Endometrium (tissue), 2 donors: ENCODE measurements around the gene KRTAP12-3.
"Not testable (repeated sequence)": the region's sequence is repeated elsewhere in the genome, so short reads cannot be mapped to it uniquely, and the experiment has no call there.

Experiments
- FAIRE-seq: peaks from 2 replicates; lab custom pipeline; 2012; peaks lifted over from hg19 to GRCh38; lab: Jason Lieb, UNC
- donor health status: control.
- donor health status: control.

Gene KRTAP12-3, protein sequence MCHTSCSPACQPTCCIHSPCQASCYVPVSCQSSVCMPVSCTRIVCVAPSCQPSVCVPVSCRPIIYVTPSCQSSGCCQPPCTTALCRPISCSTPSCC

DNA sequence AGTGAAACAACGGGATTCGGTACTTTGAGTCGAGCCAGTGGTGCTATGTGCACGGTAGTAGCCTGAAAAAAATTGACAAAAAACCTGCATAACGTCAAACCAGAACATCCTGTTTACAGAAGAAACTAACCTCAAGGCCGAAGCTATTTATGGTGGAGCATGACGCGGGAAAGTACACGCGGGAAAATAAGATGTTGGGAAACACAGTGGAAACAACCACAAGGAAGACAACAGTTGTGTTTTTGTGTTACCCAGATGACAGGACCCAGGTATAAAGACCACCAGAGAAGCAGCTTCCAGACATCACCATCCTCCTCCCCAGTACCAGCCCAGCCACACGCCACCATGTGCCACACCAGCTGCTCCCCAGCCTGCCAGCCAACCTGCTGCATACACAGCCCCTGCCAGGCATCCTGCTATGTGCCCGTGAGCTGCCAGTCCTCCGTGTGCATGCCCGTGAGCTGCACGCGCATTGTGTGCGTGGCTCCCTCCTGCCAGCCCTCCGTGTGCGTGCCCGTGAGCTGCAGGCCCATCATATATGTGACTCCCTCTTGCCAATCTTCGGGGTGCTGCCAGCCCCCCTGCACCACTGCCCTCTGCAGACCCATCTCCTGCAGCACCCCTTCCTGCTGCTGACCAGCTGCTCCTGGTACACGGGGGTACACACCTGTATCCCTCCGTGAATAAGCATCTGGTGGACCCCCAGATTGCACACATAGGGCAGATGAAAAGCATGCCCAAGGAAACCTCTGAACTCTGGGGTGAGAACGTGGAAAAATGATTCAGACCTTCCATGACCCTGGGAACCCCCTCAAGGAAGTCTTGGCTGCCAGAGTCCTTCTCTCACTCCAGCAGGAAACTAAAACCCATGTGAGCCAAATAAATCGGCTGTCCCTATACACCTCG lies at the start of gene KRTAP12-3:
Gene KRTAP12-3 (plus strand): TSS at position 298 of the 906 bp plus-strand sequence. CDS start 48 bp downstream, at position 346.
- FAIRE-seq, result no peak

DNA sequence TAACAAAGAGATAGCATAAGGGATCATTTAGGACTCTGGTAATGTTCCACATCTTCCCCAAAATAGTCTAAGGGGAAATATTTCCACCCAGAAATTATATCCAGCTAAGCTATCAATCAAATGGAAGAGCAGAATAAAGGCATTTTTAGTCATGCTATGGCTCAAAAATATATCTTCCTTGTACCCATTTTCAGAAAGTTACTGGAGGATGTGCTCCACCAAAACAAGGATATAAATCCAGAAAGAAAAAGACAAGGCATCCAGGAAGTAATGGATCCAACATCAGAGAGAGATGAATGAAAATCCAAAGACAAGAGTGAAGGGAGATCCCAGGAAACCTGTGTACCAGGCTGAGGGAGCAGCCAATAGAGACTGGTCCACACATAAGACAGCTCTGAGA lies 48.5 kb upstream of the KRTAP12-3 start:
- FAIRE-seq, result no peak

DNA sequence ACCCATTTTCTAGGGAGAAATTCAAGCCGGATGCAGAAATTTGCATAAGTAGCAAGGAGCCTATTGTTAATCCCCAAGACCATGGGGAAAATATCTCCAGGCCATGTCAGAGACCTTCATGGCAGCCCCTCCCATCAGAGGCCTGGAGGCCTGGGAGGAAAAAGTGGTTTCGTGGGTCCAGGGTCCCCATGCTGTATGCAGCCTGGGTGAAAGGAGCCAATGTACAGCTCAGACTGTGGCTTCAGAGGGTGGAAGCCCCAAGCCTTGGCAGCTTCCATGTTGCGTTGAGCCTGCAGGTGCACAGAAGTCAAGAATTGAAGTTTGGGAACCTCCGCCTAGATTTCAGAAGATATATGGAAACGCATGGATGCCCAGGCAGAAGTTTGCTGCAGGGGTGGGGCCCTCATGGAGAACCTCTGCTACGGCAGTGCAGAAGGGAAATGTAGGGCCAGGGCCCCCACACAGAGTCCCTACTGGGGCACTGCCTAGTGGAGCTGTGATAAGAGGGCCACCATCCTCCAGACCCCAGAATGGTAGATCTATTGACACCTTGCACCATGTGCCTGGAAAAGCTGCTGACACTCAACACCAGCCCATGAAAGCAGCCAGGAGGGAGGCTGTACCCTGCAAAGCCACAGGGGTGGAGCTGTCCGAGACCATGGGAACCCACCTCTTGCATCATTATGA lies 47.4 kb upstream of the KRTAP12-3 start:
- FAIRE-seq, result not testable (repeated sequence)

DNA sequence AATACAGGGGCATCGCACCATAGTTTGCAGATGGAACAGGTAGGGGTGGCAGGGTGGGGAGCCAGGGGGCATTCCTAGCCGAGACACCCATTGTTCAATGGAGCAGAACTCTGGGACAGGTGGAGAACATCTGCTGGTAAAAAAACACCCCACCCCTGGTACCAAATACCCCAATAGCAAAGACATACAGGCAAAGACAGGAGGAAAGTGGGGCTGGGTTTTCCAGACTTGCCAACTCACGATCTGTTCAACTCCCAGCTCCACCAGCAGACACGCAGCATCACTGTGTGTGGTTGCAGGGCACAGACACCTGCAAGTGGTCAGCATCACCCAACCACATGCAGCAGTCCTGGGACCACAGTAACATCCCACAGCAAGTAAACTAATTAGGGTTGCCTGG lies 46.2 kb upstream of the KRTAP12-3 start:
- no peak for FAIRE-seq

DNA sequence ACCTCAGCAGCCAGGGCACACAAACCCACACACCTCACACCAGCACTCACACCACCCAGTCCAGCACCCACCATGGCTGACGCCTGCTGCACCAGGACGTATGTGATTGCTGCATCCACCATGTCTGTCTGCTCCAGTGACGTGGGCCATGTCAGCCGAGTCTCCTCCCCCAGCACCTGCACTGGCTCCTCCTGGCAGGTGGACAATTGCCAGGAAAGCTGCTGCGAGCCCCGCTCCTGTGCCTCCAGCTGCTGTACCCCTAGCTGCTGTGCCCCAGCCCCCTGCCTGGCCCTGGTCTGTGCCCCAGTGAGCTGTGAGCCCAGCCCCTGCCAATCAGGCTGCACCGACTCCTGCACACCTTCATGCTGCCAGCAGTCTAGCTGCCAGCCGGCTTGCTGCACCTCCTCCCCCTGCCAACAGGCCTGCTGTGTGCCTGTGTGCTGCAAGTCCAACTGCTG lies 45.7 kb upstream of the KRTAP12-3 start, which contains the start of gene KRTAP10-8:
Gene KRTAP10-8 (plus strand): TSS at position 51 of the 458 bp plus-strand sequence. CDS start 22 bp downstream, at position 73.
- FAIRE-seq, result no peak

DNA sequence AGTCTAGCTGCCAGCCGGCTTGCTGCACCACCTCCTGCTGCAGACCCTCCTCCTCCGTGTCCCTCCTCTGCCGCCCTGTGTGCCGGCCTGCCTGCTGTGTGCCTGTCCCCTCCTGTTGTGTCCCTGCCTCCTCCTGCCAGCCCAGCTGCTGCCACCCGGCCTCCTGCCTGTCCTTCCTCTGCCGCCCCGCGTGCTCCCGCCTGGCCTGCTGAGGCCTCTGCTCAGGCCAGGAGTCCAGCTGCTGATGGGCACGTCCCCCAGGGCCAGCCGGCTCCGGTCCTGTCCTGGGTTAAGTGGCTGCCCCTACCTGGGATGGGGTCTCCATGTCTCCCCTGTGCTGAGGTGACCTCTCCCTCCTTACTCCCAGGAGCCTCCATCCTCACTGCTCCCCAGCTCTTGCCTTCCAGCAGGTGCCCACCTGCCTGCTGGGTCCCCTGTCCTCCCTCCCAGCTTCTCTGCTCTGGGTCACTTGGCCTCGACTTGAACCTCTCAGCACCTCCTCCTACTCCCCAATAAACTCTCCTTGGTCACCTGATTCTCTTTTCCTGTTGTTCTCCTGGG lies 45.0 kb upstream of the KRTAP12-3 start:
- FAIRE-seq, result no peak

DNA sequence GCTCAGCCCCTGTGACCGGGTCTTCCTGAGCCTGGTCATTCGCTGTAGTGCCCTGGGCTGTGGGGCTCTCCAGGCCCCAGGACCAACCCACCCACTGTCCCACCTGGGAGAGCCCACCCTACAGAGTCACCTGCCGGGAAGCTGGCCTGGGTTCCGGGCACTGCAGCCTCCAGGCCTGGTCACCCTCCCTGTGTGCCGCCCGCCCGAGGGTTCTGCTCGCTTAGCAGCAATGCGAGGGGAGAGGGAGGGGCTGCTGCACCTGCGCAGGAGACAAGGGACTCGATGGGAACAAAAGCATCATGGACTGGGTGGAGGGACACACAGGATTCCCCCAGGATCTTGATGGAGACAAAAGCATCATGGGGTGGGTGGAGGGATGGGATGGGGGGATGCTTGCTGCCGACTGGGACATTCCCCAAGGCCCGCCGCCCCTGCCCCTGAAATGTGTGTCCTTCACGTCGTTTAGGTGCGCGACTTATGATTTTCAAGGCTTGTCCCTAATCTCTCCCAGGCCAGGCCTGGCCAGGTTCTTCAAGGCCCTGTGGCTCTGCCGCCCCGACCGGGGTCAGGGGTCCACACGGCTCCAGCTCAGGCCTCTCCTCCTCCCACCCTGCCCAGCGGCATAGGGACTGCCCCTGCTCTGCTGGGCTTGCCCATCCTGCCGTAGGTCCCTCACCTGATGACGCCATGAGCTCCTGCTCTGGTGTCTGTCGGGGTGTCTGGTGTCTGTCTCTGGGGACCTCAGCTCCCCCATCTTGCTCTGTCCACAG lies 44.2 kb upstream of the KRTAP12-3 start:
- FAIRE-seq, result no peak

DNA sequence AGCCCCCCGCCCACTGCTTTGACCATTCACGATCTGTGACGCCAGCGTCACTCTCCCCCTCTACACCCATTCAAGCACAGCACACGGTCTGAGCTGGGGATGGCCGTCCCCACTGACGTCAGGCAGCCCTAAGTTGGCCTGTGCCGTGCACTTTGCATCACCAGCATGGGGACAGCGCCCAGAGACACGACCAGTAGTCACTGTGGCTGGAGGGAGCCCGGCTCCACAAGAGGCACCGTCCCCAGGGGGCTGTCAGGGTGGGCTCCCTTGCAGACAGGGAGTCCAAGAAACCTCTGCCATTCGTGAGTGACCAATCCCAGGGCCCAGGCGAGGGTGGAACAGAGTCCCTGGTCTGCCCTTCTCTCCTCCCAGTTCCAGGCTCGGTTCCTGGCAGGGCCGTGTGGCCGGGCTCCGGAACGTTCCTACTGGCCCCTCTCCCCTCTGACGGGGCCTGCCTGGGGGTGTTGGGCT lies 43.5 kb upstream of the KRTAP12-3 start:
- no peak for FAIRE-seq

DNA sequence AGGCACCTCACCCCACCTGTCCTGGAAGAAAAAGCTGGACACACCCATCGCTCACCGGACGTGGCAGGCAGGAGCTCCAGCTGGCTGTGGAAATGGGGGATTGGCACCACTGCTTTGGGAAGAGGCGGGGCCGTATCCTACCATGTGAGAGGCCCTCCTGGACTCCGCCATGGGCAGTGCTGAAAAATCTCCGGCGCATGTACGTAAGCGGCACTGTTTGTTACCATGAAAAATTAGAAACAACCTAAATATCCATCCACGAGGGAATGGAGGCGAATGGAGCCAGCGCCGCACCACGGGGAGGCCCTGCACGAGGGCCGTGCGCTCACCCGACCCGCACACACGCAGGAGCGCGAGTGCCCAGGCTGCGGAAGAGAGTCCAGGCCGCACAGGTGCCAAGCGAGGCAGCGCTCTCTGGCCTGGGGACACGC lies 42.8 kb upstream of the KRTAP12-3 start:
- FAIRE-seq, result no peak

DNA sequence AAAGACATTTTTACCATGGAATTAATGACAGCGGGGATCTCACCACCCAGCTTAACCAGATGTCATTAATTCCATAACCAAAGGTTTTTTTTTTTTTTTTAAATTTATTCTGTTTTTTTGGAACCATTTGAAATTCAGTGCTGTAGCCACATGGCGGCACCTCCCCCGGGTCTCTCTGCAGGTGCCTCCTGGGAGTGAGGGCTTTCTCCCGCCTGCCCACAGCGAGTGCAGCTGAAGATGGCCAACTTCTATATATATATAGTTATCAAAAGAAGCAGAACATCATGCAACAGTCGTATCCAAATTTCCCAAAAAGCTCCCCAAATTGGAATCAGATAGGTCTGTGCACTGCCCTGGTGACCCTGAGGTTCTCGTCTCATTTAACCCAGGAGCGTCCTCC lies 42.3 kb upstream of the KRTAP12-3 start:
- FAIRE-seq, result no peak

DNA sequence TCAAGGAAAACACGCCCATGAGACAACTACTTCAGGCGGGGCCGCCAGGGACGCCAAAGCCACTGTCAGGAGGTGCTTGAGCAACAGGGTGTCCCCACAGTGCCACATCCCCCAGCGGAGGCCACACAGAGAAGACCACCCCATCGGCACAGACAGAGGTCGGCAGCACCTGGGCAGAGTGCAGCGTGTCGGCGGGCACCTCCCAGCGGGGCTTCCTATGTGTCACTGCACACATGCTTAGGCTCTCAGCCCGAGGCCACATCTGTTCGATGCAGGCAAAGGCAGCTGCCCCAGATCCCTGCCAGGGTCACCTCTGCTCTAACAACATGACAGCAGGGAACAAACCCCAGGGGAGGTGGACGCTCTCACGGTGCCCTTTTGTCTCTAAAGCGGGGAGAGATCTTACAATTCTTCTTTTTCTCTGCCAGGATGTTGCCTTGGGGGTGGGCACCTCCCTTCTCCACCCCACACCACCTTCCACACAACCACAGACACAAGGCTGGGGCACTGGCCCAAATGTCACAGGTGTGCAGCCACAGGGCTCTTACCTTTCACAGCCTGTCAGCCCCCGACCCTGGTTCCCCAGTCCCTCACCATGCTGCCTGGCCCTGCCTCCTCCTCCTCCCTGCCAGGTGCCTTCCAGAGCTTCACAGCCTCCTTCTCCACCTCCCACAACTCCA lies 41.7 kb upstream of the KRTAP12-3 start:
- no peak for FAIRE-seq

DNA sequence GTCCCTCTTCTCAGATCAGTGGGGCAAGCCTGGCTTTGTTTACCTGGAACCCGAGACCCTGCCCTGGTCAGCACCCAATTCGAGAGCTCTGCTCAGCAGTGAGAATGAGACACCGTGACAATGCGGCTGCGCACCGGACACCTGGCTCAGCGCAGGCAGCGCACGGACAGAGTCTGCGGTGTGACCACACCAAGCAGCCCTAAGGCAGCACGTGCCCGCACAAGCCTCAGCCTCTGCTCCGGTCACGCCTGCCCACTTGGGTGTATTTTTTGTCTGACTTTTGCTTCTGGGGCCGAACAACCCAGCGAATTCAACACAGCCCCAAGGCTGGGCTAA lies 41.2 kb upstream of the KRTAP12-3 start:
- FAIRE-seq, result no peak

DNA sequence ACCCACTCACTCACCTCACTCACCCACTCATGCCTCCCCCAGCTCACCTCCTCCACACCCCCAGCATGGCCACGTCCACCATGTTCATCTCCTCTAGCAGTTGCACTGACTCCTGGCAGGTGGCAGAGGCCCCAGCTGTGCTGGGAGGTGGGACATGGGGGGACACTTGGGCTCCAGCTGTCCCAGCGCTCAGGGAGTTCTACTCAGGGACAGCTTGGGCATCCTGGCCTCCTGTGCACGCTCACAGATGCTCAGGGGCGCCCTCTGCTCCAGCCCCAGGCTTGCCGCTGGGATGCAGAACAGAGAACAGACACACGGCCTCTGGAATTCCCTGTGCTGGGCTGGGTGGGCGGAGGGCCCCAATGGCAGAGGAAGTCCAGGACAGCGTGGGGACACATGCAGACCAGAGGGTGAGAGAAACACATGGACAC lies 40.6 kb upstream of the KRTAP12-3 start:
- FAIRE-seq, result no peak

DNA sequence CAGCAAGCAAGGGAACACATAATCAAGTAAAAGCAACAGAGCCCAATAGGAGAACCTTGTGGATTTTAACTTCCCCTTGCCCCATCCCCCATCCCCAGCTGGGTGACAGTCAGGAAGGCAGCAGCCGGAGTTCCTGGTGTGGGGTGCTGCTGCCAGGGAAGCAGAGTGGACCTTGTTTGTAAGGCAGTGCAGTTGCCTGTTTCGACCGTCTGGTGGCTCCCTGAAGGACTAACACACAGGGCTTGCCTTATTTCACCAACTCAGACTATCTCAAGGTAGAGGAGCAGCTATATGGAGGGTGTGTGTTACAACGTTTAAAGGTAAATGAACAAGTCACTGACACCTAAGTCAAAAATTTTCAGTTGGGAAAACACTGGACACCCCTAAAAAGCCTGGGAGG lies 39.2 kb upstream of the KRTAP12-3 start:
- FAIRE-seq, result no peak

DNA sequence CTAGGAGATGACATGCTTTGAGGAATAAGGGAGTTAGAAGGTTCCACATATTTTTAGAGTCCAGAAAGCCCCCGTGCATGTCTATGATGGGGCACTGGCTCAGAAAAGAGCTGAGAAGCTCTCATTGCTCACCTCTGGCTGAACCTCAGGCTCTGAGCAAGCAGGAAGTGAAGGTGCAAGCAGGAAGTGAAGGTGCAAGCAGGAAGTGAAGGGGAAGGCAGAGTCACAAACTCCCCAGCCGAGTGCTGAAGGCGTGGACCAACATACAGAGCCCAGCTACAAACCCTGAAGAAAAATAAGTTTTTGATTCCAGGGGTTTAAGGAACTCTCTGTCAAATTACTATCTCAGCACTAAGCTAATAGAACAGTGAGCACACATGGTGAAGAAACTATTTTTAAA lies 38.8 kb upstream of the KRTAP12-3 start:
- no peak for FAIRE-seq

DNA sequence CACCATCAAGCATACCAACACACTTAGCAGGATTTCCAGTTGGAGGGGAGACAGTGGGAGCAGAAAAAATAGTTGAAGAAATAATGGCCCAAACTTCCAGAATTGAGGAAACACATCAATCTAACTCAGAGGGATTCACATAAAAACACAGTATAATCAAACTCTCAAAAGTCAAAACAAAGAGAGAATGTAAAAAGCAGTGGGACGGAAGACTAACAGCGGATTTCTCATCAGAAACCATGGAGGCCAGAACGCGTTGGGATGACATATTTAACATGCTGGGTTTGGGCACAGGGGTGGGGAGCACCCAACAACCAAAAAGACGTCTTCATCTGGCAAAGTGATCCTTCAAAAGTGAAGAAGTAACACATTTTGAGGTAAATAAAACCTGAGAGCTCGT lies 37.8 kb upstream of the KRTAP12-3 start:
- FAIRE-seq, result no peak

DNA sequence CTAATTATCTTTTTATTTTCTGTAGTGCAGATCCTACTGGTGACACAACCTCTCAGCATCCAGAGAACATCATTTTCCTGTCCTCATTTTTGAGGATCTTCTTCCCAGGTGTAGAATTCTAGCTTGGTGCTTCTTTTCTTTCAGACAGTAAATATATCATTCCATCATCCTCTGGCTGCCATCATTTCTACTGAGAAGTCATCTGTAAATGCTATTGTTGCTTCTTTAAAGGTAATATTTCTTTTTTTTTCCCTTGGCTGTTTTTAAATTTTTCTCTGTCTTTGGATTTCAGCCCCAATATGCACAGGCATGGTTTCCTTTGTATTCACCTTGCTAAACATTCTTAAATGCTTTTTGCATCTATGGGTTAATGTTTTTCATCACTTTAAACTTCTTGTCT lies 34.2 kb upstream of the KRTAP12-3 start:
- no peak for FAIRE-seq

DNA sequence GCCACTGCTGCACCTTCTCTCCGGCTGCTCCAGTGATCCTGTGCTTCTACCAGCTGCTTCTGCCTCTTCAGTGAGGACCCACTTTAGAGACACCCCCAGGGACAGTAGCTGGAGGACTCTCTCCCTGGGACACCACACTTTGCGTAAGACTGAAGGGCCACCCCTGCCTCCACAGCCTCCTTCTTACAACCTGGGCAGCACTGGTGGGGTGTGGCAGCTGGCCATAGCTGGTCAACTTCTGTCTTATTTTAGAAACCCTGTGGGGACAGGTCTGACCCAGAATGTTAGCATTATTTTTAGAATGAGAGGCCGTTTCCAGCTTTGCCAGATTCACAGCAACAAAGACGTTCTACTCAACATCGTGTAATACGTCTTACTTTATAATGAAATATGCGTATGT lies 32.0 kb upstream of the KRTAP12-3 start:
- FAIRE-seq, result no peak

DNA sequence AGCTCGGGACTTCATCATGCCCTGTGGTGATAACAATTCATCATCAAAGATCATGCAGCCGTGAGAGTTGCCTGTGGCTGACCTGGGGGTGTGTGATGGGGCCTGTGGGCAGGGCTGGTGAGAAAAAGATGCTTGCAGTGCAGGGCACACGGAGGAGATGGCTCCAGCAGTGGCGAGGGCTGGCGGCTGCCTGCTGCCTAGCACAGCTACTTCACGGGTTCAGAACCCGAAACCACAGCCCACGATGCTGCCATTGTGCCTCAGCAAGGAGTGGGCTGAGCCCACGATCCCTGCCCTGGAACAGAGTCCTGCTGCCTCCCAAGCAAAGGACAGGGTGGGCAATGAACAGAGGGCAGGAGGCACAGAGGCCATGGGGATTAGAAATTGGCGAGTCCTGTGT lies 31.5 kb upstream of the KRTAP12-3 start:
- no peak for FAIRE-seq

DNA sequence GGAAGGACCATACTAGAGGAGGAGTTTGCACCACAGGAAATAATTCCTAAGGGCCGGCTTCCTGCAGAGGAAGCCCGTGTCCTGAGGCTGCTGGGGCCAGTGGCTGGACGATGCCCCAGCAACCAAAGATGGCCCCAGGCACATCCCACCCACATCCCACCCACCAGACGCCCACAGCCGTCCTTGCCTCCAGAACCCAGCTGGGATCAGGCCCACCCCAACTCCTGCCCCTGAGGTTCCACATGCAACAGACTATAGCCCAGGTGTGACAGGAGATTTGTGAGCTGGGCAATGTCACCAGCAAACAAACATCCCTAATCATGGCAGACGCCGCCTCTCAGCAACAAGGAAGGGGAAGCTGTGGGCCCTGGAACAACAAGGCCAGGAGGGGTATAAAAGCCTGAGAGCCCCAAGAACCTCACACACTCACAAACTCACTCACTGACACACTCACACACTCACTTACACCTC lies 31.0 kb upstream of the KRTAP12-3 start, which contains the start of gene KRTAP10-9:
Gene KRTAP10-9 (plus strand): TSS at position 421 of the 471 bp plus-strand sequence. CDS start 79 bp downstream, outside the sequence.
- FAIRE-seq, result no peak
